ENCODE measurements around the gene PNPLA6. TPM values are rescaled to one million over a fixed set of nuclear protein-coding genes. Genes with fewer than 3 reads are reported as not detected.

Gene PNPLA6
- total and polyA plus RNA-seq, 2 of the 13 experiments (the other 11 are each of a cell fraction or from before 2014, with no cell fraction given), result 24.9 to 28.2 TPM

DNA sequence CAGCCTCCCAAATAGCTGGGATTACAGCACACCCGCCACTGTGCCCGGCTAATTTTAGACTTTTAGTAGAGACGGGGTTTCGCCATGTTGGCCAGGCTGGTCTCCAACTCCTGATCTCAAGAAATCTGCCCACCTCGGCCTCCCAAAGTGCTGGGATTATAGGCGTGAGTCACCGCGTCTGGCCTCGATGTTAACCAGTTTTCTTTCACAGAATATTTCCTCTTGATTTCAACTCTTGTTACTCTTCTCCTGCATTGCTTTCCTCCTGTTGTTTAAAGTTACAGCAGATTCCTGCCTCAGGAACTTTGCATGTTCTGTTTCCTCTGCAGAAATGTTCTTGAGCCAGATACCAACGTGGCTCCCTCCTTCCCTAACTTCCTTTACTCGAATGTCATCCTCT is 43.0 kb upstream of the PNPLA6 start:
- FAIRE-seq (no peak), ATAC-seq (no peak), DNase-seq (ENCODE audit: low spot score) (no peak)
- in situ Hi-C loops (cut with HindIII; ENCODE audit: extremely low pct_ligation_motif_present, low pct_unique_long_range_greater_than_20kb) (no loop called here), intact Hi-C loops (cut with micrococcal nuclease; ENCODE audit: unreplicated experiment) (loop anchor here (10.0 kb wide), 1 partner anchor 98 kb away; no protein-coding TSS in a partner anchor)
- Histone ChIP-seq H3K4me1 (ENCODE audit: insufficient read depth, low read length) (peaks cover 65% of the 10 kb centered on the region), H4K20me1 (ENCODE audit: insufficient read depth, low read length) (no peaks in the 10 kb centered on the region), H3K36me3 (replicated peaks in 1 of 2; ENCODE audit: control insufficient read depth in 1 of 2, insufficient read depth in 2 of 2, low read length in 2 of 2) (no peaks in the 10 kb centered on the region), H2AFZ (ENCODE audit: low read length) (no peak overlapping the region), H3K27me3 (ENCODE audit: control insufficient read depth in 1 of 2, insufficient read depth in 2 of 2, low read length in 2 of 2) (no peaks in the 10 kb centered on the region), H3K9ac (ENCODE audit: insufficient read depth, low read depth, low read length) (no peak overlapping the region), H3K4me3 (replicated peaks in 1 of 3; ENCODE audit: insufficient read depth in 1 of 3, low read depth in 2 of 3, low read length in 3 of 3) (no peak overlapping the region), H3K9me3 (ENCODE audit: low read length) (no peaks in the 10 kb centered on the region), H3K27ac (ENCODE audit: extremely low read length, insufficient read depth, low read length) (no peak overlapping the region), H3K79me2 (ENCODE audit: insufficient read depth, low read length) (no peaks in the 10 kb centered on the region), H3K4me2 (ENCODE audit: low read depth, low read length) (peak overlapping the region; percentile 21; the same call in 1 of the 2 replicates)
- WGBS (ENCODE audit: low lambda C conversion rate), result 45% methylated on average over 11 of the region's 11 CpGs
- CTCF ChIA-PET (ENCODE audit: low intra/inter-chr PET ratio, low total read pairs), result no interaction called here
- BruUV-seq (replicated peaks), result no TSS peak
- POLR2A ChIA-PET, result no interaction called here
- no peak for TF ChIP-seq MEF2D (CRISPR knock-in tag; IDR thresholded peaks at IDR 0.05)
- no peak for TF ChIP-seq ZNF768 (CRISPR knock-in tag; IDR thresholded peaks at IDR 0.05)
- TF ChIP-seq, protein P1, sequence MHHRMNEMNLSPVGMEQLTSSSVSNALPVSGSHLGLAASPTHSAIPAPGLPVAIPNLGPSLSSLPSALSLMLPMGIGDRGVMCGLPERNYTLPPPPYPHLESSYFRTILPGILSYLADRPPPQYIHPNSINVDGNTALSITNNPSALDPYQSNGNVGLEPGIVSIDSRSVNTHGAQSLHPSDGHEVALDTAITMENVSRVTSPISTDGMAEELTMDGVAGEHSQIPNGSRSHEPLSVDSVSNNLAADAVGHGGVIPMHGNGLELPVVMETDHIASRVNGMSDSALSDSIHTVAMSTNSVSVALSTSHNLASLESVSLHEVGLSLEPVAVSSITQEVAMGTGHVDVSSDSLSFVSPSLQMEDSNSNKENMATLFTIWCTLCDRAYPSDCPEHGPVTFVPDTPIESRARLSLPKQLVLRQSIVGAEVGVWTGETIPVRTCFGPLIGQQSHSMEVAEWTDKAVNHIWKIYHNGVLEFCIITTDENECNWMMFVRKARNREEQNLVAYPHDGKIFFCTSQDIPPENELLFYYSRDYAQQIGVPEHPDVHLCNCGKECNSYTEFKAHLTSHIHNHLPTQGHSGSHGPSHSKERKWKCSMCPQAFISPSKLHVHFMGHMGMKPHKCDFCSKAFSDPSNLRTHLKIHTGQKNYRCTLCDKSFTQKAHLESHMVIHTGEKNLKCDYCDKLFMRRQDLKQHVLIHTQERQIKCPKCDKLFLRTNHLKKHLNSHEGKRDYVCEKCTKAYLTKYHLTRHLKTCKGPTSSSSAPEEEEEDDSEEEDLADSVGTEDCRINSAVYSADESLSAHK (CRISPR knock-in tag; IDR thresholded peaks at IDR 0.05; ENCODE audit: borderline replicate concordance), result no peak
- no peak for TF ChIP-seq ZNF761 (CRISPR knock-in tag; conservative IDR thresholded peaks at IDR 0.05)
- no peak for TF ChIP-seq ZNF589 (CRISPR knock-in tag; conservative IDR thresholded peaks at IDR 0.05)
- TF ChIP-seq, protein P2, sequence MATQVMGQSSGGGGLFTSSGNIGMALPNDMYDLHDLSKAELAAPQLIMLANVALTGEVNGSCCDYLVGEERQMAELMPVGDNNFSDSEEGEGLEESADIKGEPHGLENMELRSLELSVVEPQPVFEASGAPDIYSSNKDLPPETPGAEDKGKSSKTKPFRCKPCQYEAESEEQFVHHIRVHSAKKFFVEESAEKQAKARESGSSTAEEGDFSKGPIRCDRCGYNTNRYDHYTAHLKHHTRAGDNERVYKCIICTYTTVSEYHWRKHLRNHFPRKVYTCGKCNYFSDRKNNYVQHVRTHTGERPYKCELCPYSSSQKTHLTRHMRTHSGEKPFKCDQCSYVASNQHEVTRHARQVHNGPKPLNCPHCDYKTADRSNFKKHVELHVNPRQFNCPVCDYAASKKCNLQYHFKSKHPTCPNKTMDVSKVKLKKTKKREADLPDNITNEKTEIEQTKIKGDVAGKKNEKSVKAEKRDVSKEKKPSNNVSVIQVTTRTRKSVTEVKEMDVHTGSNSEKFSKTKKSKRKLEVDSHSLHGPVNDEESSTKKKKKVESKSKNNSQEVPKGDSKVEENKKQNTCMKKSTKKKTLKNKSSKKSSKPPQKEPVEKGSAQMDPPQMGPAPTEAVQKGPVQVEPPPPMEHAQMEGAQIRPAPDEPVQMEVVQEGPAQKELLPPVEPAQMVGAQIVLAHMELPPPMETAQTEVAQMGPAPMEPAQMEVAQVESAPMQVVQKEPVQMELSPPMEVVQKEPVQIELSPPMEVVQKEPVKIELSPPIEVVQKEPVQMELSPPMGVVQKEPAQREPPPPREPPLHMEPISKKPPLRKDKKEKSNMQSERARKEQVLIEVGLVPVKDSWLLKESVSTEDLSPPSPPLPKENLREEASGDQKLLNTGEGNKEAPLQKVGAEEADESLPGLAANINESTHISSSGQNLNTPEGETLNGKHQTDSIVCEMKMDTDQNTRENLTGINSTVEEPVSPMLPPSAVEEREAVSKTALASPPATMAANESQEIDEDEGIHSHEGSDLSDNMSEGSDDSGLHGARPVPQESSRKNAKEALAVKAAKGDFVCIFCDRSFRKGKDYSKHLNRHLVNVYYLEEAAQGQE (IDR thresholded peaks at IDR 0.05; ENCODE audit: borderline replicate concordance in 1 of 2, low read depth in 1 of 2, low read length in 2 of 2), result no peak
- no peak for TF ChIP-seq HOXA3 (CRISPR knock-in tag; IDR thresholded peaks at IDR 0.05)
- TF ChIP-seq MED1 (CRISPR knock-in tag; IDR thresholded peaks at IDR 0.05), result no peak
- no peak for TF ChIP-seq ARID2 (CRISPR knock-in tag; IDR thresholded peaks at IDR 0.05; ENCODE audit: borderline replicate concordance)
- TF ChIP-seq, protein P3, sequence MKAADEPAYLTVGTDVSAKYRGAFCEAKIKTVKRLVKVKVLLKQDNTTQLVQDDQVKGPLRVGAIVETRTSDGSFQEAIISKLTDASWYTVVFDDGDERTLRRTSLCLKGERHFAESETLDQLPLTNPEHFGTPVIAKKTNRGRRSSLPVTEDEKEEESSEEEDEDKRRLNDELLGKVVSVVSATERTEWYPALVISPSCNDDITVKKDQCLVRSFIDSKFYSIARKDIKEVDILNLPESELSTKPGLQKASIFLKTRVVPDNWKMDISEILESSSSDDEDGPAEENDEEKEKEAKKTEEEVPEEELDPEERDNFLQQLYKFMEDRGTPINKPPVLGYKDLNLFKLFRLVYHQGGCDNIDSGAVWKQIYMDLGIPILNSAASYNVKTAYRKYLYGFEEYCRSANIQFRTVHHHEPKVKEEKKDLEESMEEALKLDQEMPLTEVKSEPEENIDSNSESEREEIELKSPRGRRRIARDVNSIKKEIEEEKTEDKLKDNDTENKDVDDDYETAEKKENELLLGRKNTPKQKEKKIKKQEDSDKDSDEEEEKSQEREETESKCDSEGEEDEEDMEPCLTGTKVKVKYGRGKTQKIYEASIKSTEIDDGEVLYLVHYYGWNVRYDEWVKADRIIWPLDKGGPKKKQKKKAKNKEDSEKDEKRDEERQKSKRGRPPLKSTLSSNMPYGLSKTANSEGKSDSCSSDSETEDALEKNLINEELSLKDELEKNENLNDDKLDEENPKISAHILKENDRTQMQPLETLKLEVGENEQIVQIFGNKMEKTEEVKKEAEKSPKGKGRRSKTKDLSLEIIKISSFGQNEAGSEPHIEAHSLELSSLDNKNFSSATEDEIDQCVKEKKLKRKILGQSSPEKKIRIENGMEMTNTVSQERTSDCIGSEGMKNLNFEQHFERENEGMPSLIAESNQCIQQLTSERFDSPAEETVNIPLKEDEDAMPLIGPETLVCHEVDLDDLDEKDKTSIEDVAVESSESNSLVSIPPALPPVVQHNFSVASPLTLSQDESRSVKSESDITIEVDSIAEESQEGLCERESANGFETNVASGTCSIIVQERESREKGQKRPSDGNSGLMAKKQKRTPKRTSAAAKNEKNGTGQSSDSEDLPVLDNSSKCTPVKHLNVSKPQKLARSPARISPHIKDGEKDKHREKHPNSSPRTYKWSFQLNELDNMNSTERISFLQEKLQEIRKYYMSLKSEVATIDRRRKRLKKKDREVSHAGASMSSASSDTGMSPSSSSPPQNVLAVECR (CRISPR knock-in tag; IDR thresholded peaks at IDR 0.05; ENCODE audit: borderline replicate concordance), result no peak
- no peak for TF ChIP-seq TBX2 (CRISPR knock-in tag; IDR thresholded peaks at IDR 0.05; ENCODE audit: borderline replicate concordance)
- no peak for TF ChIP-seq ZNF160 (CRISPR knock-in tag; IDR thresholded peaks at IDR 0.05)
- TF ChIP-seq, protein P4, sequence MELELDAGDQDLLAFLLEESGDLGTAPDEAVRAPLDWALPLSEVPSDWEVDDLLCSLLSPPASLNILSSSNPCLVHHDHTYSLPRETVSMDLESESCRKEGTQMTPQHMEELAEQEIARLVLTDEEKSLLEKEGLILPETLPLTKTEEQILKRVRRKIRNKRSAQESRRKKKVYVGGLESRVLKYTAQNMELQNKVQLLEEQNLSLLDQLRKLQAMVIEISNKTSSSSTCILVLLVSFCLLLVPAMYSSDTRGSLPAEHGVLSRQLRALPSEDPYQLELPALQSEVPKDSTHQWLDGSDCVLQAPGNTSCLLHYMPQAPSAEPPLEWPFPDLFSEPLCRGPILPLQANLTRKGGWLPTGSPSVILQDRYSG (CRISPR knock-in tag; IDR thresholded peaks at IDR 0.05), result no peak
- TF ChIP-seq RFX1 (IDR thresholded peaks at IDR 0.05), result no peak

All from HepG2 (cell line).